ENCODE results near the gene CLDN1. TPM values are rescaled to one million over a fixed set of nuclear protein-coding genes. Genes with fewer than 3 reads are reported as not detected.

CLDN1 gene, protein sequence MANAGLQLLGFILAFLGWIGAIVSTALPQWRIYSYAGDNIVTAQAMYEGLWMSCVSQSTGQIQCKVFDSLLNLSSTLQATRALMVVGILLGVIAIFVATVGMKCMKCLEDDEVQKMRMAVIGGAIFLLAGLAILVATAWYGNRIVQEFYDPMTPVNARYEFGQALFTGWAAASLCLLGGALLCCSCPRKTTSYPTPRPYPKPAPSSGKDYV
- 0.25 and 0.55 TPM in 2 replicates for total RNA-seq

DNA sequence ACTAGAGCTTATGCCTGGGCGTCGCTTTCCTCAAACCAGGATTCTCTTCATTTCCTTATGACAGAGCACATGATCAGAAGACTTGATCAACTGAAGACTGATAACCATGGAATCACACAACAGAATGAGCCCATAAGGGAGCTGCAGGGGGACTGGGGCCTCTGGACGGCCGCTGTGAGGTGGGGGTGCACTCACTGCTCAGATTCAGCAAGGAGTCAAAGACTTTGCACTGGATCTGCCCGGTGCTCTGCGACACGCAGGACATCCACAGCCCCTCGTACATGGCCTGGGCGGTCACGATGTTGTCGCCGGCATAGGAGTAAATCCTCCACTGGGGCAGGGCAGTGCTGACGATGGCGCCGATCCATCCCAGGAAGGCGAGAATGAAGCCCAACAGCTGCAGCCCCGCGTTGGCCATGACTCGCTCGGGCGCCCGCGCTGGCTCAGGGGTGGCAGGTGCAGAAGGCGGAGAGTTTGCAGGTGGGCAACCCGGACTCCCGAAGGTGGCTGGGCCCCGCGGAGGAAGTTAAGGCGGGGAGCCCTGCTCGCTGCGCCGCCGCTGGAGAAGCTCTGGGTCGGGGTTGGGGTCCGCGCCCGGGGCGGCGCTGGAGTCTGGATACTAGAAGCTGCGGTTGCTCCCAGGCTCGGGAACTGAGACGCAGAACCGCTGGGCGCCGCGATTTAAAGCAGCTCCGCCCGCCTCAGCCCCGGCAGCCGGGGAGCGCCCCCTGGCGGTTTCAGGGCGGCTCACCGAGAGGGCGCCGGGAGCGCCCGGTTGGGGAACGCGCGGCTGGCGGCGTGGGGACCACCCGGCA lies at the start of gene CLDN1:
Gene CLDN1 (minus strand): TSS at position 658 of the 815 bp plus-strand sequence. CDS start 240 bp downstream, at position 418.

Other genes with a start within 250 kb of the CLDN1 start
- gene P3H2, start 201.5 kb downstream of the CLDN1 start, total RNA-seq, result 14.1 and 15.7 TPM in 2 replicates
- gene CLDN16, start 65.7 kb upstream of the CLDN1 start, total RNA-seq, result 0.12 TPM in 1 of 2 replicates, not detected in the other
- not detected in 2 replicates for gene TMEM207, start 127.5 kb upstream of the CLDN1 start, total RNA-seq
- 5.9 and 9.7 TPM in 2 replicates for gene IL1RAP, start 191.6 kb upstream of the CLDN1 start, total RNA-seq

Data from uterine smooth muscle cell (primary cell).